ENCODE results near the gene FFAR3.

GRCh38 chr19:35360880-35361420 is 2.7 kb downstream of the FFAR3 start:
- no peak for TF ChIP-seq POLR2A (IDR thresholded peaks at IDR 0.05; ENCODE audit: low read depth, low read length)
- TF ChIP-seq POLR2AphosphoS5 (IDR thresholded peaks at IDR 0.05; ENCODE audit: low read depth, low read length) = no peak
- no peak for TF ChIP-seq TAF1 (IDR thresholded peaks at IDR 0.05; ENCODE audit: low read depth, low read length)
- no peak for TF ChIP-seq POU2F2 (IDR thresholded peaks at IDR 0.05; ENCODE audit: low read depth, low read length)
